ENCODE results near the gene LOXL1.

- TF ChIP-seq CTCF (IDR thresholded peaks at IDR 0.05) (no peak), POLR2A (IDR thresholded peaks at IDR 0.05) (no peak)
Observed at GRCh38 chr15:73936588-73937290, 10.5 kb downstream of the LOXL1 start.

Data from breast epithelium (tissue), 3 donors.